Right lobe of liver (tissue), 4 donors: ENCODE measurements around the gene RPS6KC1.

ENCODE experiments used
- POLR2A ChIP-seq: fragments of 450-650 bp; IDR thresholded peaks from one replicate; pipeline ENCODE4 v1.6.1; 2017; ENCODE audit warnings: antibody characterized with exemption, mild to moderate bottlenecking
- TF ChIP-seq, protein P1 (sequence below), 4 donors: fragments of 200-600 bp in 3 of 4; fragments of 450-650 bp in 1 of 4; IDR thresholded peaks; one replicate each; pipeline versions ENCODE4 v1.5.1 to v1.8.0; 2016 to 2022; ENCODE audit warnings: antibody characterized with exemption in 4 of 4, mild to moderate bottlenecking in 2 of 4
- donor health status: DM: no; HTN: no; CAD: no.
- donor health status: DM: no; HTN: no; CAD: no.
- donor health status: DM: no; HTN: yes; CAD: no.

DNA sequence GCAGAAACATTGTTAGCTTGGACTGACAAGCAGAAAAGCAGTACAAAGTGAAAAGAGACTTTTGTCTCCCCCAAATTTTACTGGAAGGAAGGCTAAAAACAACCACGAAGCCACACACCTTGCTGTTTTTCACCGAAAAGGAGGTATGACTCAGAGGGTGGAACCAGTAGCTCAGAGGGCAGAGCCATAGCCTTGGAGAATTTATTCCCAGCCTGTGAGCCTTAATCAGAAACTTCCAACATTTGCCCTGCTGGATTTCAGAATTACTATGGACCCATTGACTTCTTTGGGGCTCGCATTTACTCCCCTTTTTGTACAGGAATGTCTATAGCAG, 32.0 kb downstream of the RPS6KC1 start:
- TF ChIP-seq, protein P1, sequence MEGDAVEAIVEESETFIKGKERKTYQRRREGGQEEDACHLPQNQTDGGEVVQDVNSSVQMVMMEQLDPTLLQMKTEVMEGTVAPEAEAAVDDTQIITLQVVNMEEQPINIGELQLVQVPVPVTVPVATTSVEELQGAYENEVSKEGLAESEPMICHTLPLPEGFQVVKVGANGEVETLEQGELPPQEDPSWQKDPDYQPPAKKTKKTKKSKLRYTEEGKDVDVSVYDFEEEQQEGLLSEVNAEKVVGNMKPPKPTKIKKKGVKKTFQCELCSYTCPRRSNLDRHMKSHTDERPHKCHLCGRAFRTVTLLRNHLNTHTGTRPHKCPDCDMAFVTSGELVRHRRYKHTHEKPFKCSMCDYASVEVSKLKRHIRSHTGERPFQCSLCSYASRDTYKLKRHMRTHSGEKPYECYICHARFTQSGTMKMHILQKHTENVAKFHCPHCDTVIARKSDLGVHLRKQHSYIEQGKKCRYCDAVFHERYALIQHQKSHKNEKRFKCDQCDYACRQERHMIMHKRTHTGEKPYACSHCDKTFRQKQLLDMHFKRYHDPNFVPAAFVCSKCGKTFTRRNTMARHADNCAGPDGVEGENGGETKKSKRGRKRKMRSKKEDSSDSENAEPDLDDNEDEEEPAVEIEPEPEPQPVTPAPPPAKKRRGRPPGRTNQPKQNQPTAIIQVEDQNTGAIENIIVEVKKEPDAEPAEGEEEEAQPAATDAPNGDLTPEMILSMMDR (IDR thresholded peaks at IDR 0.05), result no peak
- TF ChIP-seq POLR2A, result no peak
